Liver (tissue), 9 donors: ENCODE measurements around the gene MLKL. TPM values are rescaled to one million over a fixed set of nuclear protein-coding genes. Genes with fewer than 3 reads are reported as not detected.

Experiments used
- DNase-seq: peaks from one replicate; pipeline ENCODE4 v3.0.0-alpha.2; 2017; ENCODE audit warnings: low spot score
- H3K27ac ChIP-seq, 2 donors: one replicate each; pipeline ENCODE4 v1.7.0; 2013; ENCODE audit warnings: inconsistent platforms in 2 of 2, low read length in 2 of 2, control low read depth in 1 of 2, low read depth in 1 of 2, mild to moderate bottlenecking in 1 of 2
- H3K27me3 ChIP-seq, 4 donors: one replicate each; pipeline versions ENCODE4 v1.6.1 to v1.7.0; 2013; ENCODE audit warnings: low read length in 3 of 4, inconsistent platforms in 1 of 4, mild to moderate bottlenecking in 1 of 4, moderate library complexity in 1 of 4; ENCODE audit not compliant: control insufficient read depth in 4 of 4, insufficient read depth in 4 of 4
- H3K36me3 ChIP-seq, 4 donors: one replicate each; pipeline versions ENCODE4 v1.6.1 to v1.7.0; 2013; ENCODE audit warnings: low read length in 3 of 4, mild to moderate bottlenecking in 3 of 4, low read depth in 1 of 4, moderate library complexity in 1 of 4; ENCODE audit not compliant: control insufficient read depth in 4 of 4, insufficient read depth in 3 of 4
- H3K4me1 ChIP-seq, 4 donors: one replicate each; pipeline versions ENCODE4 v1.6.1 to v1.7.0; 2013; ENCODE audit warnings: low read length in 3 of 4, mild to moderate bottlenecking in 3 of 4, moderate library complexity in 1 of 4; ENCODE audit not compliant: control insufficient read depth in 4 of 4, insufficient read depth in 4 of 4
- H3K4me3 ChIP-seq, 3 donors: one replicate each; pipeline versions ENCODE4 v1.6.1 to v1.7.0; 2013; ENCODE audit warnings: low read length in 3 of 3, control low read depth in 1 of 3, low read depth in 1 of 3, mild to moderate bottlenecking in 1 of 3
- H3K9ac ChIP-seq, 2 donors: one replicate each; pipeline ENCODE4 v1.7.0; 2013; ENCODE audit warnings: low read length in 2 of 2, mild to moderate bottlenecking in 2 of 2, moderate library complexity in 2 of 2, control low read depth in 1 of 2, low read depth in 1 of 2
- H3K9me3 ChIP-seq, 4 donors: one replicate each; pipeline versions ENCODE4 v1.6.1 to v1.7.0; 2013; ENCODE audit warnings: low read length in 3 of 4; ENCODE audit not compliant: control insufficient read depth in 4 of 4
- EGR1 ChIP-seq, 2 donors: IDR thresholded peaks; 2 replicates each; pipeline ENCODE4 v1.6.1; 2016 to 2018; ENCODE audit warnings: antibody characterized with exemption in 2 of 2, low read depth in 2 of 2
- FOXA1 ChIP-seq: IDR thresholded peaks from 2 replicates; pipeline ENCODE4 v1.6.1; 2016; ENCODE audit warnings: antibody characterized with exemption
- FOXA2 ChIP-seq: IDR thresholded peaks from 2 replicates; pipeline ENCODE4 v1.6.1; 2016; ENCODE audit warnings: antibody characterized with exemption
- GABPA ChIP-seq, 2 donors: IDR thresholded peaks in 1 of 2; conservative IDR thresholded peaks in 1 of 2; 2 replicates each; pipeline ENCODE4 v1.6.1; 2016; ENCODE audit warnings: antibody characterized with exemption in 2 of 2, mild to moderate bottlenecking in 1 of 2, moderate library complexity in 1 of 2
- HNF4A ChIP-seq, 2 donors: conservative IDR thresholded peaks; 2 replicates each; pipeline ENCODE4 v1.6.1; 2016; ENCODE audit warnings: antibody characterized with exemption in 2 of 2, mild to moderate bottlenecking in 2 of 2
- HNF4G ChIP-seq: IDR thresholded peaks from 2 replicates; pipeline ENCODE4 v1.6.1; 2016; ENCODE audit warnings: antibody characterized with exemption
- JUND ChIP-seq, 2 donors: IDR thresholded peaks; 2 replicates each; pipeline ENCODE4 v1.6.1; 2016; ENCODE audit warnings: antibody characterized with exemption in 2 of 2
- RAD21 ChIP-seq, 2 donors: IDR thresholded peaks; 2 replicates each; pipeline ENCODE4 v1.6.1; 2016; ENCODE audit warnings: antibody characterized with exemption in 2 of 2, mild to moderate bottlenecking in 2 of 2
- RXRA ChIP-seq, 2 donors: IDR thresholded peaks; 2 replicates each; pipeline ENCODE4 v1.6.1; 2017 to 2018; ENCODE audit warnings: antibody characterized with exemption in 2 of 2, mild to moderate bottlenecking in 1 of 2
- TAF1 ChIP-seq: conservative IDR thresholded peaks from 2 replicates; pipeline ENCODE4 v1.6.1; 2016; ENCODE audit warnings: antibody characterized with exemption, mild to moderate bottlenecking
- YY1 ChIP-seq: IDR thresholded peaks from 2 replicates; pipeline ENCODE4 v1.6.1; 2016; ENCODE audit warnings: antibody characterized with exemption, mild to moderate bottlenecking
- WGBS: extraction: QIAGEN DNeasy Blood & Tissue Kit; methylation state at CpG from one replicate; pipeline ENCODE4 v1.1.7; 2013; 5-methylcytosine and 5-hydroxymethylcytosine counted together
- polyA plus RNA-seq, 2 donors: library from polyadenylated mRNA; stranded (reverse) in 1 of 2; unstranded in 1 of 2; fragments of 200-250 nt in 1 of 2; fragments of >200 nt in 1 of 2; fragmentation: Nextera tagmentation in 1 of 2; extraction: Ambion mirVana in 1 of 2; gene quantifications; one replicate each; pipeline versions ENCODE4 v1.2.1 to v1.2.3, GENCODE V29; 2013 to 2015
- total RNA-seq, 2 donors: library from RNA; depleted of rRNA; stranded (reverse); fragments of >200 nt; gene quantifications; one replicate each; pipeline ENCODE4 v1.2.3, GENCODE V29; 2014
- TF ChIP-seq, protein P1 (sequence below): IDR thresholded peaks from 2 replicates; pipeline ENCODE4 v1.6.1; 2016; ENCODE audit warnings: antibody characterized with exemption
- TF ChIP-seq, protein P2 (sequence below): fragments of 150-350 bp; IDR thresholded peaks from 2 replicates; pipeline ENCODE4 v1.5.1; 2017; ENCODE audit warnings: improper control_type of control experiment, low read depth, low read length; ENCODE audit not compliant: missing input control
- TF ChIP-seq, protein P3 (sequence below): IDR thresholded peaks from 2 replicates; pipeline ENCODE4 v1.6.1; 2016; ENCODE audit warnings: antibody characterized with exemption, mild to moderate bottlenecking
- TF ChIP-seq, protein P4 (sequence below): IDR thresholded peaks from 2 replicates; pipeline ENCODE4 v1.6.1; 2016; ENCODE audit warnings: antibody characterized with exemption
- donor health status: healthy.
- donor health status: healthy.
- donor health status: healthy.
- donor health status: healthy.
- donor health status: healthy.

The MLKL gene
- total and polyA plus RNA-seq, 4 donors = 2.5 to 7.6 (median 3.6) TPM

DNA sequence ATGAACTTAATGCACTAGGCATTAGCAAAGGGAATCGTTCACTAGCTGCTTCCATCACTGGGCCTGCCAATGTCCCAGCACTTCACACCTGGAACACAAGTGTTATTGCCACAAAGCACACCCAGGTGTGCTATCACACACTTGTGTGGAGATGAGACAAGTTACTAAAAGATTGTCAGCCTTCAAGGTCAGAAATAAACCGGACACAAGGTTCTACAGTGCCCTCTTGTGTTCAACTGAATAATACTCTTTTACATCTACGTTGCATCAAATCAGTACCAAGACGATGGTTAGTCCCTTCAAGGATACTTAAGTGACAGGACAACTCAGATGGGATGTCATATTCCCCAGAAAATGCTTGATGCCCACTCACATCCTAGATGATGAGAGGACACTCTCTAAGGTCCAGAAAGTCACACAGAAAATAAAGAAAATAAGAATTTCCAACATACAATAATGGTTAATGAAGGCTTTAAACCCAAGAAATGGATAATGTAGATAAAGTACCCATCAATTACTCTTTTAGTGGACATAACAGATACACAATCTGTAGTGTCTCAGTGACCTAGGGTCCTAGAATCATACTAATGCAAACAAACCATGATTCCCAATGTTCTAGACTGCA lies 77.3 kb downstream of the MLKL start:
- TF ChIP-seq RXRA (IDR thresholded peaks at IDR 0.05) (no peak), FOXA2 (no peak), RAD21 (IDR thresholded peaks at IDR 0.05) (peak; percentile 91 to 92), JUND (IDR thresholded peaks at IDR 0.05) (no peak), FOXA1 (no peak)
- TF ChIP-seq, protein P1, sequence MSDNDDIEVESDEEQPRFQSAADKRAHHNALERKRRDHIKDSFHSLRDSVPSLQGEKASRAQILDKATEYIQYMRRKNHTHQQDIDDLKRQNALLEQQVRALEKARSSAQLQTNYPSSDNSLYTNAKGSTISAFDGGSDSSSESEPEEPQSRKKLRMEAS = no peak
- TF ChIP-seq, protein P2, sequence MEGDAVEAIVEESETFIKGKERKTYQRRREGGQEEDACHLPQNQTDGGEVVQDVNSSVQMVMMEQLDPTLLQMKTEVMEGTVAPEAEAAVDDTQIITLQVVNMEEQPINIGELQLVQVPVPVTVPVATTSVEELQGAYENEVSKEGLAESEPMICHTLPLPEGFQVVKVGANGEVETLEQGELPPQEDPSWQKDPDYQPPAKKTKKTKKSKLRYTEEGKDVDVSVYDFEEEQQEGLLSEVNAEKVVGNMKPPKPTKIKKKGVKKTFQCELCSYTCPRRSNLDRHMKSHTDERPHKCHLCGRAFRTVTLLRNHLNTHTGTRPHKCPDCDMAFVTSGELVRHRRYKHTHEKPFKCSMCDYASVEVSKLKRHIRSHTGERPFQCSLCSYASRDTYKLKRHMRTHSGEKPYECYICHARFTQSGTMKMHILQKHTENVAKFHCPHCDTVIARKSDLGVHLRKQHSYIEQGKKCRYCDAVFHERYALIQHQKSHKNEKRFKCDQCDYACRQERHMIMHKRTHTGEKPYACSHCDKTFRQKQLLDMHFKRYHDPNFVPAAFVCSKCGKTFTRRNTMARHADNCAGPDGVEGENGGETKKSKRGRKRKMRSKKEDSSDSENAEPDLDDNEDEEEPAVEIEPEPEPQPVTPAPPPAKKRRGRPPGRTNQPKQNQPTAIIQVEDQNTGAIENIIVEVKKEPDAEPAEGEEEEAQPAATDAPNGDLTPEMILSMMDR = peak; percentile 59
- TF ChIP-seq, protein P3, sequence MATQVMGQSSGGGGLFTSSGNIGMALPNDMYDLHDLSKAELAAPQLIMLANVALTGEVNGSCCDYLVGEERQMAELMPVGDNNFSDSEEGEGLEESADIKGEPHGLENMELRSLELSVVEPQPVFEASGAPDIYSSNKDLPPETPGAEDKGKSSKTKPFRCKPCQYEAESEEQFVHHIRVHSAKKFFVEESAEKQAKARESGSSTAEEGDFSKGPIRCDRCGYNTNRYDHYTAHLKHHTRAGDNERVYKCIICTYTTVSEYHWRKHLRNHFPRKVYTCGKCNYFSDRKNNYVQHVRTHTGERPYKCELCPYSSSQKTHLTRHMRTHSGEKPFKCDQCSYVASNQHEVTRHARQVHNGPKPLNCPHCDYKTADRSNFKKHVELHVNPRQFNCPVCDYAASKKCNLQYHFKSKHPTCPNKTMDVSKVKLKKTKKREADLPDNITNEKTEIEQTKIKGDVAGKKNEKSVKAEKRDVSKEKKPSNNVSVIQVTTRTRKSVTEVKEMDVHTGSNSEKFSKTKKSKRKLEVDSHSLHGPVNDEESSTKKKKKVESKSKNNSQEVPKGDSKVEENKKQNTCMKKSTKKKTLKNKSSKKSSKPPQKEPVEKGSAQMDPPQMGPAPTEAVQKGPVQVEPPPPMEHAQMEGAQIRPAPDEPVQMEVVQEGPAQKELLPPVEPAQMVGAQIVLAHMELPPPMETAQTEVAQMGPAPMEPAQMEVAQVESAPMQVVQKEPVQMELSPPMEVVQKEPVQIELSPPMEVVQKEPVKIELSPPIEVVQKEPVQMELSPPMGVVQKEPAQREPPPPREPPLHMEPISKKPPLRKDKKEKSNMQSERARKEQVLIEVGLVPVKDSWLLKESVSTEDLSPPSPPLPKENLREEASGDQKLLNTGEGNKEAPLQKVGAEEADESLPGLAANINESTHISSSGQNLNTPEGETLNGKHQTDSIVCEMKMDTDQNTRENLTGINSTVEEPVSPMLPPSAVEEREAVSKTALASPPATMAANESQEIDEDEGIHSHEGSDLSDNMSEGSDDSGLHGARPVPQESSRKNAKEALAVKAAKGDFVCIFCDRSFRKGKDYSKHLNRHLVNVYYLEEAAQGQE = no peak
- DNase-seq = no peak
- Histone ChIP-seq H3K4me3 (no peak overlapping the region), H3K36me3 (peaks cover 2 to 7% (median 5%) of the 10 kb centered on the region in 4 donors), H3K27ac (no peak overlapping the region), H3K9ac (no peak overlapping the region), H3K27me3 (no peaks in the 10 kb centered on the region), H3K9me3 (no peaks in the 10 kb centered on the region), H3K4me1 (peaks cover 6 to 46% (median 28%) of the 10 kb centered on the region in 4 donors)
- 27% methylated on average over 4 of the region's 4 CpGs for WGBS

DNA sequence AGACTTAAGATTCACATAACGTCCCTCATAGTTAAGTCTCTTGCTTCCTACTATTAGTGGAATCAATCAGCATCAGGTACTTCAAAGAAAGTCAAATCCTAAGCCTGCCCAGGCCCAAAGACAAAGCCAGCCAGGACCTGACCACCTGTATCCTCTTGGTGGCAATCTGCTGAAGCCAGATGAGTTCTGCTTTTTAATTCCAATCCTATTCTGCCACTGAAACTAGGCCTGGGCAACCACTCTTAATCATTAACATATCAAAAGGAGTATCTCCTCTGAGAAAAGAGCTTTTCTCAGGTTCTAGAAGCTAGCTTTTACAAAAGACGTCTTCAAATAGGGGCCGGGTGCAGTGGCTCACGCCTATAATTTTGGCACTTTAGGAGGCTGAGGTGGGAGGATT lies 78.7 kb downstream of the MLKL start:
- DNase-seq = no peak
- H3K36me3 ChIP-seq = peaks cover 2 to 7% (median 5%) of the 10 kb centered on the region in 4 donors
- TF ChIP-seq EGR1 (IDR thresholded peaks at IDR 0.05; ENCODE audit: low read depth in 2 of 2) (no peak), RAD21 (IDR thresholded peaks at IDR 0.05) (no peak), TAF1 (no peak), GABPA (IDR thresholded peaks at IDR 0.05 in 1 of 2, conservative IDR thresholded peaks at IDR 0.05 in 1 of 2) (no peak), YY1 (no peak), HNF4A (conservative IDR thresholded peaks at IDR 0.05) (no peak), JUND (IDR thresholded peaks at IDR 0.05) (no peak), HNF4G (no peak)
- TF ChIP-seq, protein P4, sequence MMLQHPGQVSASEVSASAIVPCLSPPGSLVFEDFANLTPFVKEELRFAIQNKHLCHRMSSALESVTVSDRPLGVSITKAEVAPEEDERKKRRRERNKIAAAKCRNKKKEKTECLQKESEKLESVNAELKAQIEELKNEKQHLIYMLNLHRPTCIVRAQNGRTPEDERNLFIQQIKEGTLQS = no peak
- TF ChIP-seq, protein P2 = no peak
- TF ChIP-seq, protein P3 = no peak
- TF ChIP-seq, protein P1 = no peak
- H3K9ac ChIP-seq = no peak overlapping the region
- peaks cover 1 to 33% (median 21%) of the 10 kb centered on the region in 4 donors for H3K4me1 ChIP-seq
- H3K9me3 ChIP-seq = no peaks in the 10 kb centered on the region
- no peak overlapping the region for H3K4me3 ChIP-seq
- 96% methylated on average over 4 of the region's 4 CpGs for WGBS
- no peaks in the 10 kb centered on the region for H3K27me3 ChIP-seq
- no peak overlapping the region for H3K27ac ChIP-seq
